Sigmoid colon (tissue), 7 donors: ENCODE measurements around the gene TAC4. TPM values are rescaled to one million over a fixed set of nuclear protein-coding genes. Genes with fewer than 3 reads are reported as not detected.

ENCODE experiments used
- DNase-seq: peaks from one replicate; pipeline ENCODE4 v3.0.0-alpha.2; 2019
- H3K27ac ChIP-seq, 4 donors: fragments of 200-600 bp; sonication (generic); one replicate each; pipeline ENCODE4 v1.5.1; 2016 to 2019; ENCODE audit warnings: mild to moderate bottlenecking in 1 of 4
- H3K27me3 ChIP-seq, 3 donors: fragments of 200-600 bp; sonication (generic); one replicate each; pipeline ENCODE4 v1.5.1; 2019; ENCODE audit warnings: mild to moderate bottlenecking in 1 of 3
- H3K36me3 ChIP-seq, 4 donors: fragments of 200-600 bp; sonication (generic); one replicate each; pipeline ENCODE4 v1.5.1; 2016 to 2019
- H3K4me1 ChIP-seq, 4 donors: fragments of 200-600 bp; sonication (generic); one replicate each; pipeline ENCODE4 v1.5.1; 2017 to 2019
- H3K4me3 ChIP-seq, 4 donors: fragments of 200-600 bp; sonication (generic); one replicate each; pipeline ENCODE4 v1.5.1; 2017 to 2019; ENCODE audit warnings: mild to moderate bottlenecking in 2 of 4, moderate library complexity in 1 of 4
- H3K9me3 ChIP-seq, 4 donors: fragments of 200-600 bp in 3 of 4; sonication (generic) in 3 of 4; one replicate each; pipeline versions ENCODE4 v1.5.1 to v1.6.1; 2013 to 2019
- CTCF ChIP-seq, 4 experiments: fragments of 450-650 bp in 3 of 4; fragments of 200-600 bp in 1 of 4; IDR thresholded peaks; one replicate each; pipeline ENCODE4 v1.5.1; 2016 to 2019; ENCODE audit warnings: antibody characterized with exemption in 4 of 4, mild to moderate bottlenecking in 3 of 4, moderate library complexity in 2 of 4
- EP300 ChIP-seq, 4 donors: sonication (generic); formaldehyde crosslinking; IDR thresholded peaks; one replicate each; pipeline ENCODE4 v1.6.1; 2017; ENCODE audit warnings: antibody characterized with exemption in 4 of 4
- POLR2A ChIP-seq, 2 donors: fragments of 450-650 bp; IDR thresholded peaks; one replicate each; pipeline ENCODE4 v1.6.1; 2016; ENCODE audit warnings: antibody characterized with exemption in 2 of 2, mild to moderate bottlenecking in 2 of 2, moderate library complexity in 2 of 2
- POLR2AphosphoS5 ChIP-seq, 4 donors: sonication (generic); formaldehyde crosslinking; IDR thresholded peaks; one replicate each; pipeline ENCODE4 v1.6.1; 2017; ENCODE audit warnings: antibody characterized with exemption in 4 of 4
- WGBS, 2 donors: extraction: QIAGEN DNeasy Blood & Tissue Kit; methylation state at CpG; one replicate each; pipeline ENCODE4 v1.1.7; 2013; 5-methylcytosine and 5-hydroxymethylcytosine counted together
- intact Hi-C: fragments of 100-400 bp; cut with DNase I; formaldehyde crosslinking; loops from one replicate; pipeline ENCODE4 v1.15.1; 2023
- polyA plus RNA-seq, 3 donors: library from polyadenylated mRNA; stranded (reverse); fragments of 200-250 nt; gene quantifications; one replicate each; pipeline ENCODE4 v1.2.3, GENCODE V29; 2013
- total RNA-seq, 4 donors: library from RNA; depleted of rRNA; stranded (reverse); fragments of >200 nt; gene quantifications; one replicate each; pipeline ENCODE4 v1.1.0, GENCODE V29; 2016
- donor health status: healthy with polysubstance abuse.
- donor health status: Bipolar disorder and iron deficiency.
- donor health status: healthy.

Gene TAC4
- total and polyA plus RNA-seq, 7 donors, result 3.6 TPM; not detected in 6

- intact Hi-C loops, result no loop called here
- no peak for DNase-seq
- no peak overlapping the region for H3K27ac ChIP-seq
- peaks cover 6 to 49% (median 29%) of the 10 kb centered on the region in 3 donors for H3K27me3 ChIP-seq
- no peaks in the 10 kb centered on the region for H3K9me3 ChIP-seq
- H3K36me3 ChIP-seq, result no peaks in the 10 kb centered on the region
- peaks cover 0 to 10% (median 7%) of the 10 kb centered on the region in 4 donors for H3K4me1 ChIP-seq
- TF ChIP-seq POLR2AphosphoS5 (IDR thresholded peaks at IDR 0.05) (no peak), EP300 (IDR thresholded peaks at IDR 0.05) (no peak), POLR2A (IDR thresholded peaks at IDR 0.05) (no peak), CTCF (IDR thresholded peaks at IDR 0.05) (no peak)
- no peak overlapping the region for H3K4me3 ChIP-seq
- whole genome bisulfite sequencing, 2 donors, result 19 to 27% methylated on average over 5 of the region's 5 CpGs
Measured at GRCh38 chr17:49881054-49881402, 33.2 kb upstream of the TAC4 start.

- Histone ChIP-seq H3K4me3 (no peak overlapping the region), H3K9me3 (no peaks in the 10 kb centered on the region), H3K27me3 (peaks cover 6 to 49% (median 29%) of the 10 kb centered on the region in 3 donors), H3K27ac (no peak overlapping the region), H3K4me1 (peaks cover 0 to 10% (median 7%) of the 10 kb centered on the region in 4 donors), H3K36me3 (no peaks in the 10 kb centered on the region)
- peak; percentile 82 for DNase-seq
- WGBS, 2 donors, result 5 to 6% methylated on average over 41 of the region's 41 CpGs
- intact Hi-C loops, result loop anchor here (1.0 kb wide), 1 partner anchor 118 kb away; no protein-coding TSS in a partner anchor
- peak; percentile 71 to 99 (median 92) for TF ChIP-seq CTCF (IDR thresholded peaks at IDR 0.05)
- TF ChIP-seq POLR2A (IDR thresholded peaks at IDR 0.05), result no peak
- peak in 1 of 4 donors; percentile 28 for TF ChIP-seq POLR2AphosphoS5 (IDR thresholded peaks at IDR 0.05)
Measured at GRCh38 chr17:49880291-49881053, 32.6 kb upstream of the TAC4 start.

- WGBS, 2 donors, result 62 to 67% methylated on average over 14 of the region's 14 CpGs
- Histone ChIP-seq H3K27ac (no peak overlapping the region), H3K36me3 (no peaks in the 10 kb centered on the region), H3K4me3 (no peak overlapping the region), H3K9me3 (no peaks in the 10 kb centered on the region), H3K4me1 (peaks cover 0 to 10% (median 7%) of the 10 kb centered on the region in 4 donors), H3K27me3 (peaks cover 6 to 58% (median 29%) of the 10 kb centered on the region in 3 donors)
- intact Hi-C loops, result no loop called here
- no peak for DNase-seq
- TF ChIP-seq EP300 (IDR thresholded peaks at IDR 0.05), result no peak
- no peak for TF ChIP-seq CTCF (IDR thresholded peaks at IDR 0.05)
- TF ChIP-seq POLR2A (IDR thresholded peaks at IDR 0.05), result no peak
- no peak for TF ChIP-seq POLR2AphosphoS5 (IDR thresholded peaks at IDR 0.05)
Measured at GRCh38 chr17:49878931-49879904, 31.3 kb upstream of the TAC4 start.

- Histone ChIP-seq H3K27ac (no peak overlapping the region), H3K27me3 (peaks cover under 1 to 30% (median 18%) of the 10 kb centered on the region in 3 donors), H3K4me1 (peaks cover 0 to 7% (median 6%) of the 10 kb centered on the region in 4 donors), H3K36me3 (no peaks in the 10 kb centered on the region), H3K9me3 (no peaks in the 10 kb centered on the region), H3K4me3 (no peak overlapping the region)
- TF ChIP-seq EP300 (IDR thresholded peaks at IDR 0.05) (no peak), CTCF (IDR thresholded peaks at IDR 0.05) (no peak), POLR2AphosphoS5 (IDR thresholded peaks at IDR 0.05) (no peak), POLR2A (IDR thresholded peaks at IDR 0.05) (no peak)
- 67 to 72% methylated on average over 9 of the region's 9 CpGs for WGBS, 2 donors
- no peak for DNase-seq
- intact Hi-C loops, result no loop called here
Measured at GRCh38 chr17:49875685-49876084, 27.8 kb upstream of the TAC4 start.
